T-helper 2 cell treated with Interferon-gamma antibody and Interleukin-4, amounts not matched to agents 100 ng/mL and 5 ng/mL, for 36 hours (primary cell): ENCODE data around the gene ABCC3. TPM values are rescaled to one million over a fixed set of nuclear protein-coding genes. Genes with fewer than 3 reads are reported as not detected.

Experiments
- intact Hi-C: fragments of 100-400 bp; cut with micrococcal nuclease; formaldehyde crosslinking; loops from one replicate; pipeline ENCODE4 v1.15.1; 2023
- total RNA-seq: library from RNA; stranded (reverse); gene quantifications from 2 replicates; pipeline ENCODE4 v1.2.3, GENCODE V29; 2022

Gene ABCC3
- total RNA-seq, 1 donor from 2014 or later, result not detected

- intact Hi-C loops, result no loop called here
Measured at GRCh38 chr17:50642722-50643656, 8.3 kb downstream of the ABCC3 start.

- intact Hi-C loops, result no loop called here
Measured at GRCh38 chr17:50645748-50646682, 11.3 kb downstream of the ABCC3 start.

- intact Hi-C loops, result no loop called here
Measured at GRCh38 chr17:50647187-50647586, 12.5 kb downstream of the ABCC3 start.

GRCh38 chr17:50649042-50649908 lies 14.6 kb downstream of the ABCC3 start:
- intact Hi-C loops, result no loop called here

GRCh38 chr17:50651661-50652060 lies 17.0 kb downstream of the ABCC3 start:
- intact Hi-C loops, result no loop called here

GRCh38 chr17:50653738-50654137 lies 19.1 kb downstream of the ABCC3 start:
- intact Hi-C loops, result no loop called here

GRCh38 chr17:50656509-50656908 lies 21.8 kb downstream of the ABCC3 start:
- intact Hi-C loops, result no loop called here

GRCh38 chr17:50657054-50657453 lies 22.4 kb downstream of the ABCC3 start:
- intact Hi-C loops, result no loop called here

- intact Hi-C loops, result no loop called here
Measured at GRCh38 chr17:50657627-50658026, 22.9 kb downstream of the ABCC3 start.

- intact Hi-C loops, result no loop called here
Measured at GRCh38 chr17:50658616-50659015, 23.9 kb downstream of the ABCC3 start.

GRCh38 chr17:50659179-50659578 lies 24.5 kb downstream of the ABCC3 start:
- intact Hi-C loops, result no loop called here

GRCh38 chr17:50660042-50660886 lies 25.6 kb downstream of the ABCC3 start:
- intact Hi-C loops, result no loop called here

GRCh38 chr17:50660887-50661345 lies 26.2 kb downstream of the ABCC3 start:
- intact Hi-C loops, result loop anchor here (1.0 kb wide), 1 partner anchor 31 kb away; no protein-coding TSS in a partner anchor

GRCh38 chr17:50661348-50661747 lies 26.7 kb downstream of the ABCC3 start:
- intact Hi-C loops, result loop anchor here (1.0 kb wide), 1 partner anchor 31 kb away; no protein-coding TSS in a partner anchor

- intact Hi-C loops, result loop anchor here (1.0 kb wide), 1 partner anchor 32 kb away; no protein-coding TSS in a partner anchor
Measured at GRCh38 chr17:50661795-50662391, 27.2 kb downstream of the ABCC3 start.

GRCh38 chr17:50662632-50663225 lies 28.0 kb downstream of the ABCC3 start:
- intact Hi-C loops, result no loop called here

GRCh38 chr17:50663812-50664374 lies 29.2 kb downstream of the ABCC3 start:
- intact Hi-C loops, result no loop called here

GRCh38 chr17:50664788-50665458 lies 30.2 kb downstream of the ABCC3 start:
- intact Hi-C loops, result no loop called here
